HTERT RPE-1 (cell line): Measurements from ENCODE around the gene ZNF296.

Experiments
- in situ Hi-C: fragments of 300-500 bp; cut with MboI; formaldehyde crosslinking; loops from 4 replicates; pipeline ENCODE4 v1.14.3; 2020; ENCODE audit warnings: low sequenced_read_pairs

Gene ZNF296

DNA sequence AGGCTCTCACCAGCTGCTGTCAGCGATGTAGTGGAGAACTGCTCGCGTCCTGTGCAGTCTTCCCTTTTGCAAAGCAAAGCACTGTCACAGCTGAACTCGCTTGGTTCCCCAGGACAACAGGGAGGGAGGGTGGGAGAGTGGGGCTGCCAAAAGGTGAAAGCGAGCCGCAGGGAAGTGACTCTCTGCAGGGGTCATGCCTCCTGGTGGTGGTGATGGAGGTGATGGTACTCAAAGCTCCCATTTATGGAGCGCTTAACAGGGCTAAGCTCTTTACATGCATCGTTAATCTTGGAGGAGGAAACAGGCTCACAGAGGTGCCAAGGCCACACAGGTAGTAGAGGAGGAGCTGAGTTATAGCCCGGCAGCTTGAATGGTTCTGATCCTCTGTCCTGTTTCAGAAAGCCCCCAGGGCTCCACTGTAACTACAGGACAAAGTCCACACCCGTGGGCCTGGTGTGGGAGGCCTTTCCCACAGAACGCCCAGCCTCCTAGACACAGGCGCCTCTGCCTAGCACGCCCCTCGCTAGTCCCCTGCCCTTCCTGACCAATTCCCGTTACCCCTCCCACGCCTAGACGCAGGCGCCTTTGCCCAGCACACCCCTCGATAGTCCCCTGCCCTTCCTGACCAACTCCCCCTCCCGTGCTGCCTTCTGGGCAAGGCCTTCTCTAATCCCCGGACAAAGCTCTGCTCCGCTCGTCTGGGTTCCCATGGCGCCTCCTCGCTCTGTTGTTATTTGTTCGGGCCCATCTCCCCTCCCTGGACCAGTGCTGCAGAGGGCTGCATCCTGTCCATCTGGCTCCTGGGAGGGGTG, 27.4 kb upstream of the ZNF296 start:
- in situ Hi-C loops = no loop called here

DNA sequence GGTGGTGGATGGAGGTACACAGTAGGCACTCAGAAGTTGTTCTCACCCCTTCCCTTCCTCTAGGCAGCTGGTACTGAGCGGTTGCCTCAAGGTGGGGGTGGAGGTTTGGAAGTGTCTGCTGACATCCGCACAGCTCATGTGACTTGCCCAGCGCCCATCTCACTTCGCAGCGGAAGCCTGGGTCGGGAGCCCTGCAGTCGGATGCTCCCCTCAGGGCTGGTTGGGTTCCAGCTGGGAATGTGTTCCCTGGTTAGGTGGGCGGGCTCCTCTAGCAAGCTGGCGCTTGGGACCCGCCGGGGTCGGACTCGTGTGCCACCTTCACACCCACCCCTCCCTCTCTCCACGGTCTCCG, 26.9 kb upstream of the ZNF296 start:
- in situ Hi-C loops = no loop called here

DNA sequence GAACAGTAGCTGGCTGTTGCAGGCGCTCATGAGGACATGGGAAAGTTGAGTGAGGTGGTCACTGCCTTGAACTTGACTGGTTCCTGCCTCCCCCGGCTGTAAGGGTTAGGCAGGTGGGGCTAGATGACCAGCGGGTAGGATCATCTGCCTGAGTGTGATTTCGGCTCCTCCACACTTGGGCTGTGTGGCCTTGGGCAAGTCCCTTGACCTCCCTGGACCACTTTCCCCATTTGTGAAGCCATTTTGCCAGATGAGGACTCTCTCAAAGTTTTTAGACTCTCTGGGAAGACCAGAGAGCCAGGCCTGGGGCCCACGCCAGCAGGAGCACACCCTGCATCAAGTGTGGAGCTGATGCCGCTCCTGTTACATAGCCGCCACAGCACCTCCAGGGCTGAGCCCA, 26.2 kb upstream of the ZNF296 start:
- in situ Hi-C loops = no loop called here

DNA sequence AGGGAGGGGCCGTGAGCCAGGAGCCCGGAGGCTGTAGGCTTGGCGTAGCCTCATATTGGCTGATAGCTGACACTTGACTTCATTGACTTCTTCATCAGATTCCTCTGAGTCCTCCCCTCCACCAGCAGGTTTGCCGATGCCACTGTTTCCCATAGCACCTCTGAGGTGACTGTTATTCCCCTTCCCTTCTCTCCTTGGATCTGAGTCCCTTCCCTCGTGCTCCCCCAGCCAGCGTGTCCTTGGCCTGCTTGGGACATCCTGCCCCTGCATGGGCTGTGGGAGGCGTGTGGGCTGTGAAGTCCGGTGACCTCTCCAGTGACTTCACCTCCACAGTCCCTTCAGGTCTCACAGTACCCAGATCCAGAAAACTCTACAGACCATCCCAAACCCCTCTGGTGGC, 25.5 kb upstream of the ZNF296 start:
- in situ Hi-C loops = no loop called here

DNA sequence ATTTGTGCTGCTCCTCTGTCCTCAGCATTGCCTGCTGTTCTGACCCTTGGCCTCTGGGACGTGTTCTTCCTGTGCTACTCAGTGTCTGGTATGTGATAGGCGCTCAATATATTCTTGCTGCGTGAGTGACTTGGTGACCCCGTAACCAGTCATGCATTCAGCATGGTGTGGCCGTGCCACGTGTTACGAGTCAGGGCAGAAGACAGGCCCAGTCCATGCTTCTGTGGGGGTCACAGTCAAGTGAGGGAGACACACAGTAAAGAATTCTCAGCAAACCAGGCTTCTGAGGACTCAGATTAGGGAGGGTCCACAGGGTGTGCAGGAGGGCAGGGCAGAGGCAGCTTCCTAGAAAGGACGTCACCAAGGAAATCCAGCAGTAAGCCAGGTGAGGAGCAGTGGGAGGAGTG, 24.6 kb upstream of the ZNF296 start:
- in situ Hi-C loops = no loop called here

DNA sequence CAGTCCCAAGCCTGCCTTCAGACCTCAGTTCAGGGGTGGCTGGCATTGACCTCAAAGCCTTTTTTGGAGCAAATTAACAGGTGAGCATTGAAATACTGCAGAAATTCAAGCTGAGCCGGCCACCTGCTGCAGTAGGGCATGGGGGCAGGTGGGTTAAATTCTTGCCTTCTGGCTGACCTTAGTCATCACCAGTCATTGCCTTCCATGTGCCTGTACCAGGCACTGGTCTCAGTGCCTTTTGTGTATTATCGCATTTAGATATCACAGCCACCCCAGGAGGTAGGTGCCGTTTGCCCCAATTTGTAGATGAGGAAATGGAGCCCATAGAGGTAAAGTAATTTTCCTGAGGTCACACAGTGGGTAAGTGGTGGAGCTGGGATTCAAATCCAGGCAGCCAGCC, 23.9 kb upstream of the ZNF296 start:
- in situ Hi-C loops = no loop called here

DNA sequence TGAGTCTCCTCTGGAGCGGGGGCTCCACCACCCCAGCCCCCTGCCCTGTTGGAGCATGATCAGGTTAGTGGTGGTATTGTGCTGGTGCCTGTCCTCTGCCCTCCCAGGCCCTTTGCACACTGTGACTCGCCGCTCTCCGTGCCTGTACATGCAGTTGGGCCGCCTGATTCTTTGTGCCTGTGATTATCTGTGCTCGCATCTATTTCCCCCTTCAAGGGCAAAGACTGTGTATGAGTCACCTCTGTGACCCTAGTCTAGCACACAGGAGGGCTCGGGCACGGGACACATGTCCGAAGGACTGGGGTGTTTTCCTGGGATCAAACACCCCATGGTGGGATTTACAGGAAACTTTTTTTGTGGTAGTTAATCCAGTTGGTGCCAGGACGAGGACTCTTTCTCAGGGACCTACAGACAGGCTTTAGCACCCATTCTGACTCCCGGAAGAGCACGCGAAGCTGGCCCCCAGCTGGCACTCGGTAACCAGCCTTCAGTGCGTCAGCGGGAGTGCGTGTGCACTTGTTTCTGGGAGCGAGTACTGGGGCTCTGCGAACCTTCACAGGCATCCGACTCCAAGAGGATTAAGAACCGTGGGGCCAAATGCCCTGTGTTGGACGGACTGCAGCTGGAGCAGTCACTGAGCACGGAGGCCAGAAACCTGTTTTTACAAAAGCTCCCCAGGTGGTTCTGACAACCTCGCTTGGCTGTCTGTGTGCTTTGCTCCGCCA, 23.4 kb upstream of the ZNF296 start:
- in situ Hi-C loops = no loop called here

DNA sequence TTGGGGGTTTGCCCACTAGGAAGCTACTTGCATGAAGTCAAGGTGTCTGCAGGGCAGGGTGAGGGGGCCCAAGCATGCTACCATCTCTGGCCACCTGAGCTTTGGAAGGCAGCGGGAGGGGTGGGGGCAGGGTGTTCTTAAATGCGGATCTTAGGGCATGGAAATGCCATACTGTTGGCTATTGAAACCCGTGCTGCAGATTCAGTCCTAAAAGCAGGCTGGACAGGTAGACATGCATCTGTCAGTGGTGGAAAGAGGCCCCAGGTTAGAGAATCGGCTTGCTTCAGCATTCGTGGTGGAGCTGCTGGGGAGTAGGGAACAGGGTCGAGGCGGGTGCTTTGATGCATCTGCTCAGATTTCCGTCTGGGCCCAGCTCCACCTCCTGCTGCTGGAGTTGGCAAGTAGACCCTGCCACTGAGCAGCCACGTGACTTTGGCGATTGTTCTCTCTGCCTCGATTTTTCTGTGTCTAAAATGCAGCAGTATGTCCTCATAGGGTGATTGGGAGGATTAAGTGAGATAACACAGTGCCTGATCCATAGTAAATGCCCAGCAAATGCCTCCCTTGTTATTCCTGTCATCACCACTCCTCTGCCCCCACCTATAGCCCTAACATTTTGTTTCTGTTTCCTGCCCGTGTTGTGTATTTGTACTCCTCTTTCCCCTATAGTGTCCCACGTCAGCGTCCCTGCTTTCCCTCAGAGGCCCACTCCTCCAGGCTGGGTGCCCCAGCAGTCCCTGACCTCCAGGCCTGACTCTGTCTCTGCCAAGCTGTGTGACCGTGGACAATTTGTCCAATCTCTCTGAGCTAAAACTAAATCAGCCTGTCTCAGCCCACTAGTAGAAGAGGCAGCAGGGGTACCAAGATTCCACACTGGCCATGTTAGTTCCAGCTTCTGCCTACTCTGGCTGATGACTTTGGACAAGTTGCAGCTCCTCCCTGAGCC, 22.5 kb upstream of the ZNF296 start:
- in situ Hi-C loops = no loop called here

DNA sequence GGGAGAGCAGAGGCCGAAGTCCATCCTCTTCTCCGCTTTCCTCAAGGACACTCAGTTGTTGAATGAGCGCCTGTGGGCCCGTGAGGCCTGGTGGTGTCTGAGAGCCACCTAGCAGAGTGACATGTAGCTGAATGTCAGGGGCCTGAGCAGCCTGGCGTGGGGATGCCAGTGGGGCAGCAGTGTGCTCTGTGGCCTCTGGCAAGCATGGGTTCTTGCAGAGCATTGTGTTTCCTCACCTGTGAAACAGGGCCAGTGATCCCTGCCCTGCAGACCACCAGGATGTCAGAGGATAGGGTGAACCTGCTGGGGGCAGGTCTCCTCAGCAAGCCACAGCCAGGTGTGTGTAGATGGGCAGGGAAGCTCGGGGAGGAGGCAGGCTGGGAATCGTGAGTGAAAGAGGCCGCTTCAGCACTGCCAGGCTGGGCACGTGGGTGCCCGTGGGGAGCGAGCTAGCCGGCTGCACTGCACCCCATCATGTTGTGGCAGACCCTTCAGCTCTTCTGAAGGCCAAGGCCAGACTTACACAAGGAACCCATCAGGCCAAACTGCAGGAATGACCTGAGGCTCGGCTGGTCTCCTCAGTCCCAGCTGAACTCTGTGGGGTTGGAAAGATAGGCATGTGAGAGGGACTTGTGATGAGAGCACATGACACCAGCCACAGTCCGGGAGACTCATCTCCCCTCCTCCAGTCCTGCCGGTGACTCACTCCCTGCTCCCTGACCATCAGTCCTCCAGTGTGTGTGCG, 21.7 kb upstream of the ZNF296 start:
- in situ Hi-C loops = no loop called here

DNA sequence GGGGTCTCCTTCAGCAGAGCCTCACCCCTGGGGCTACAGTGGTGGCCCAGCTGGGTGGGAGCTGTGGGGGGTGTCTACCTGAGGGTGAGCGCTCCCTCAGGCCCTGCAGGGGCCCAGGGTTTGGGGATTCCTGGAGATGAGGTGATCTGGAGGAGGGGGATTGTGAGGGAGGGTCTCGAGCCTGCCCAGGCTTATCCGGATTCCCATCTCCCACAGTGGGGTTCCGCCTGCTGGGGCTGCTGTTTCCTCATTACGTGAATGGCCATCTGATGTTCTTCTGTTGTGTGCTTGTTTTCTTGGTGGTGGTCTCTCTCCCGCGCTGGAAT, 21.1 kb upstream of the ZNF296 start:
- in situ Hi-C loops = no loop called here

DNA sequence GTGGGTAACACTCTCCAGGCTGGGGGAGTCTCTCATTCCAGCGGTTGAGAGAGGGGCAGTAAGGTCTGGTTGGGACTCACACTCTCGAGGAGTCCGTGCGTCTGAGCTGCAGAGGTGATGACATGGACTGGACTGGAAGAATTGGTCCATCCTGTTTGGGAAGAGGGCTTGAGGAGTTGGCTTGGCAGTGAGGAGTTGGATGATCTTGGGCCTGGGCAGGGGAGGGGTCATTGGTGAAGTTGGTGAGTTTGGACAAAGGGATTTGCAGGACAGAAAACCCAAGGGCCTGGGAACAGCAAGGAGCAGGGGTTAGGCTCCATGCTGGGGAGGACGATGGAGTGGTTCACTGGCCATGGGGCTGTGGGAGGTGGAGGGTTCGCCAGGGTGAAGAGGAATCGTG, 20.4 kb upstream of the ZNF296 start:
- in situ Hi-C loops = no loop called here

DNA sequence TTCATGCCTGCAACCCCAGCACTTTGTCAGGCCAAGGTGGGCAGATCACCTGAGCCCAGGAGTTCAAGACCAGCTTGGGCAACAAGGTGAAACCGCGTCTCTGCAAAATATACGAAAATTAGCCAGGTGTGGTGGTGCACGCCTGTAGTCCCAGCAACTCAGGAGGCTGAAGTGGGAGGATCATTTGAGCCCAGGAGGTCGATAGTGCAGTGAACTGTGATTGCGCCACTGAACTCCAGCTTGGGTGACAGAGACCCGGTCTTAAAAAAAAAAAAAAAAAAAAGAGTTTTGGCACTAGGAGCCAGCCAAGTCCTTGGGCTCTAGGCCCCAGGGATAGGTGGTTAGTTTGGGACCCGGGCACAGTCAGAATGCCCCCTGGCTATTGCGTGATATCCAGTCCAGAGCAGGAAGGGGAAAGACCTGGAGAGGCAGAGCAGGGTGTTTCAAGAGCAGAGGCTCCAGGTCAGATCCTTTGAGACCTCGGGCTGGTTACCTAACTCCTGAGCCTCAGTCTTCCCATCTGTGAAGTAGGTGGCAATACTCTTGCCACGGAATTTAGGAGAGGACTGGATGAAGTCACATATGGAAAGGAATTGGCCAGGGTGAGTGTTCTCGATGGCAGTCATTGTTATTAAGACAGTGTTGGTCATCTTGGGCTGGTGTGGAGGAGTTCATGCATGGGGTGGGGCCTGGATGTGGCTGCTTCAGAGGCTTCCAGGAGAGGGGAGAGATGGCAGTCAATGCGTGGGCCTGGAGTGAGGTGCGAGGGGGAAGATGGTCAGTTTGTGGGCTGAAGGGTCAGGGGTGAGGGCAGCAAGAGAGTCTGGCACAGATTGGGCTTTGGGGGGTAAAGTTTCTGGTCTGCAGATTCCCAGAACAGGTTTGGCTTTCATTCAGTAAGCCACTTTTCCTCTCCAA, 19.5 kb upstream of the ZNF296 start:
- in situ Hi-C loops = no loop called here

DNA sequence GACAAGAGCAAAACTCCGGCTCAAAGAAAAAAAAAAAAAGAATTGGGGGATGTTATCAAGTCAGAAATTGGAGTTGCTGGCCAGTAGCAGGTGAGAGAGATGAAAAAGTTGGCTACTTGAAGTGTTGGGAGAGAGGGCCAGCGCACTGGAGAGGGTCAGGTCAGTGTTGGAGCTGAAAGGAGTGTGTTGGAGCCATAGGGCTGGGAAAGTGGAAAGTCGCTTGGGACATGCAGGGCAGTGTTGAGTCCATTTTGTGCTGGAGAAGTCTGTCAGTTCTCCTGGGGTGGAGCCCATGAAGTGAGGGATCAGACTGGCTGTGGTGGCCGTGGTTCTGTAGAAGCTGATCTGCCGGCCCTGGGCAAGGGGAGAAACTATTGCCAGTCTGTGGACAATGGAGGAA, 18.4 kb upstream of the ZNF296 start:
- in situ Hi-C loops = no loop called here

DNA sequence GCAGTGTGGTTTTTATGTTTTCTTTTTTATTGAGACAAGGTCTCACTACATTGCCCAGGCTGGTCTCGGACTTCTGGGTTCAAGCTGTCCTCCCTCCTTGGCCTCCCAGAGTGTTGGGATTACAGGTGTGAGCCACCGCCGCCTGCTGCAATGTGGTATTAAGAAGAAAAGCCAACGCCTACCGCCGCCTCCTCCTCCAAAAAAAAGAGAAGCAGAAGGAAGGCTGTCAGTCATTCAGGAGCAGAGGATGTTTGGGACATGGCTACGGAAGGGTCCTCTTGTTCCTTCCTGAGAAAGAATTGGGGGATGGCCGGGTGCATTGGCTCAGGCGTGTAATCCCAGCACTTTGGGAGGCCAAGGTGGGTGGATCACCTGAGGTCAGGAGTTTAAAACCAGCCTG, 17.9 kb upstream of the ZNF296 start:
- in situ Hi-C loops = no loop called here

DNA sequence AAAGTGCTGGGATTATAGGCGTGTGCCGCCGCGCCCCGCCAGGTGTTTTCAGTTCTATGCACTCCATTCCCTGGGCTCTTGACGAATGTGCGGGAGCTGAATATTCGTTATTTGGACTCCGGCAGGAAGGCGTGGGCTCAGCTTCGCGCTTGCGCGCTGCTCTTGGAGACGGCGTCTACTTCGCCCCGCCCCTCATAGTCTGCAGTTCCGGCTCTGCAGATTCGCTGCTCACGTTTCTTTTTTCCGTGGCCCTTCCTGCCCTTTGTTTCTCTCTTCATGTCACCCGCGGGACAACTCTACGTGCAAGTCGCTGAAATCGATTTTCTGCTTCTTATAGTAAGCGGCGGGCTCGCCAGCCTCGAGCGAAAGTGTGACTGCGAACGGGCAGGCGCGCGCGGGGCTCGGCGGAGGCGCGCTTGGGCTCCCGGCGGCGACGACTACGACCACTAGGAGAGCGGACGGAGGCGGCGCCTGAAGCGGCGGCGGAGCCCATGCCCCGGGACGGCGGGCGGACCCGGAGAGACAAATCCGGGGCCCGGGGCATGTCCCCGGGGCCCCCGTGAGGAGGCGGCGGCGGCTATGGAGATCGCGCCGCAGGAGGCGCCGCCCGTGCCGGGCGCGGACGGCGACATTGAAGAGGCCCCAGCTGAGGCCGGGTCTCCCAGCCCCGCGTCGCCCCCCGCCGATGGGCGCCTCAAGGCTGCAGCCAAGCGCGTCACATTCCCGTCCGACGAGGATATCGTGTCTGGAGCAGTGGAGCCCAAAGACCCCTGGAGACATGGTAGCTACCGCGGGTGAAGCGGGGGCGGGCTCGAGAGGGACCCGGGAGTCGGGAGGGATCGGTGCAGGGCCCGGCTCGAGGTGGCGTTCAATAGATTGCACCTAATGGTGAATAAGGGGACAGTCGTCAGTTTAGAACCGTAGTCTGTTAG, 16.7 kb upstream of the ZNF296 start, which contains the start of gene PPP1R37:
TSS of gene PPP1R37 (plus strand) at position 433 of the 932 bp plus-strand sequence. CDS start at position 580, 147 bp downstream.
- in situ Hi-C loops = no loop called here

DNA sequence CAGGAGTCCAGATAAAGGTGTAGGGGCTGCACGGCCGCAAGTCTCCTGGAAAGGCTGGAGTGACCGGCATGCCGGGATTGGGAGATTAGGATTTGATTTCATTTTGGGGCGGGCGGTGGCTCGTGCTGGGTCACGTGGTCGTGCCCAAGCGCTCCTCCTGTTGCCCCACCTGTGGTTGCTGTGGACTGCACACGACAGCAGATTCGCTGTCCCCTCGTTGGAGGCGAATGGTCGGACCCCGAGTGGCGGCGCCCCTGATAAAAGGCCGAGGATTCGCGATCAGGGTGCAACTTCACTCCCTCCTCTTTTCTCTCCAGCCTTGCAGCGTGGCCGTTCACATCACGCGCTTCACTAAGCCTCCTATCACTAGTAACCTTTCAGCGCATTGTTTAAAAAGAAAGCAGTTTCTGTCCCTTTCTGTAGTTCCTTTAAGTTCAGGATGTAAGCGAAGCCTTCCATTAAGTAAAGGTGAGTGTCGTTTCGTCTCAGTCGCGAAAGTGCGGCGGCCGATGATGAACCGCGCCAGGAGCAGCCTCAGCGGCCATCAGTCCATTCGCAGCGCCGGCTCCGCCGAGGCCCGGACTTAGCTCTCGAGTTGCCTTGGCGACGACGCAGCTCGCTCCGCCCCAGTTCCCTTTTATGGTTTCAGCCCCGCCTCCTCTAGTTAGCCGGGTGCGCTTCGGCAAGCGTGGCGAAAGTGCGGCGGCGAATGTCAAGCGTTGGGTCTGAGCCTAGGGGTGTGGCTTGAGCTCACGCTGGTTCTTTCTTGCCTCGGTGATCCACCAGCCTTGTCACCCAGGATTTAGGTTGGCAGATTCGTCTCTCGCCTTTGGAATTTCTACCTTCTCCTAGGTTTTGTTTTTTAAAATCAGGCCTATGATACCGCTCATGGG, 15.0 kb upstream of the ZNF296 start:
- in situ Hi-C loops = no loop called here

DNA sequence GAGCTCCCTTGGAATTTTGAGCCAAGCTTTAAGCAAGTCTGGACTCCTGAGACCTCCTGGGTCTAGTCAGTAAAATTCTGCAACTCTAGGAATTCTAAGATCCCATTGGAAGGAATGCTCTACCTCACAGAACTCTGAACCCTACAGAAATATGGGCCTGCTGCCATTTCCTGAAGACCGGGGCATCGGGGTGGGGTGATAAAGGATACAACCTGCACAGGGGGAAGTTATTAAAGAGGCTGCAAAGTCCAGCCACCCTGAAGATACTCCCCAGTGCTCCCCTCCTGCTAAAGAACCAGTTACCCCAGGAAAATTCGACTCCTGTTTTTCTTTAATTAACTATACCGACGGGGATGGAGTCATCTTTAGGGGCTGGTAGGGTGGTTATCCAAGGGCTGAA, 14.3 kb upstream of the ZNF296 start:
- in situ Hi-C loops = no loop called here

DNA sequence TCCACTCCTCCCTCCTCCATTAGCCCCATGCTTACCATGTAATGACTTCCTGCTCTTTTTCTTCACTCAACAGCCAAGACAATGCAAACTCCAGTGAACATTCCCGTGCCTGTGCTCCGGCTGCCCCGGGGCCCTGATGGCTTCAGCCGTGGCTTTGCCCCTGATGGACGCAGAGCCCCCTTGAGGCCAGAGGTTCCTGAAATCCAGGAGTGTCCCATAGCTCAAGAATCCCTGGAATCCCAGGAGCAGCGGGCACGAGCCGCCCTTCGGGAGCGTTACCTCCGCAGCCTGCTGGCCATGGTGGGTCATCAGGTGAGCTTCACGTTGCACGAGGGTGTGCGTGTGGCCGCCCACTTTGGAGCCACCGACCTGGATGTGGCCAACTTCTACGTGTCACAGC, 13.8 kb upstream of the ZNF296 start:
- in situ Hi-C loops = no loop called here
